ENCODE measurements around the gene CTNNA3.

Gene CTNNA3

DNA sequence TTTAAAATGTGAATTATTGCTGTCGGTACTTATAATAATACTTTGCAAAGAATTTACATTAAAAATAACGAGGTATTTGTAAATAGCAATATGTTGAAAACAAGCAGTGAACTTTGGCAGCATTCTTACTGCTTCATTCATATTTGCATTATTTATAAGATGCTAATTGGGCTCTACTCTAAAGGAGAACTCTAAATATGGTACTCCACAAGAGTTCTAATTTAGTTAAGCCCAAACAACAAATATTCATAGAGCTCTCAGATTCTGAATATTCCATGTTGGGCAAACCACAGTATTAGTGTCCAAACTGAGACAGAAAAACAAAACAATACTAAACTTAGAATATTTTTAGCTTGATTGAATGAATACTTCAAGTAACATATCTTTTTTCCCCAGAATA, 1674.6 kb downstream of the CTNNA3 start:
- no peak for DNase-seq

- no peak for DNase-seq
Observed at GRCh38 chr10:66008221-66008620, 1687.8 kb downstream of the CTNNA3 start.

GRCh38 chr10:66006411-66006810, 1689.6 kb downstream of the CTNNA3 start:
- no peak for DNase-seq

DNA sequence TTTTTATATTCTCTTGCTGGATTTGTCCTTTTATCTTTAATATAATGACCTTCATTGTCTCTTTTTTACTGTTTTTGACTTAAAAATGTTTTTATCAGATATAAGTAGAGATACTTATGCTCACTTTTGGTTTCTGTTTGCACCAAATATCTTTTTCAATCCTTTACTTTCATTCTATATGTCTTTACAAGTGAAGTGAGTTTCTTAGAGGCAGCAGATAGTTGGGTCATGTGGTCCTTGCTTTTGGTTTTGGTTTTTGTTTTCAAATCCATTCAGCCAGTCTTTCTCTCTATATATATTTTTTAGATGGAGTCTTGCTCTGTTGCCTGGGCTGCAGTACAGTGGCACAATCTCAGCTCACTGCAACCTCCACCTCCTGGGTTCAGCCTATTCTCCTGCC, 1702.5 kb downstream of the CTNNA3 start:
- DNase-seq, result no peak

GRCh38 chr10:65968871-65969270, 1727.1 kb downstream of the CTNNA3 start:
- no peak for DNase-seq

DNA sequence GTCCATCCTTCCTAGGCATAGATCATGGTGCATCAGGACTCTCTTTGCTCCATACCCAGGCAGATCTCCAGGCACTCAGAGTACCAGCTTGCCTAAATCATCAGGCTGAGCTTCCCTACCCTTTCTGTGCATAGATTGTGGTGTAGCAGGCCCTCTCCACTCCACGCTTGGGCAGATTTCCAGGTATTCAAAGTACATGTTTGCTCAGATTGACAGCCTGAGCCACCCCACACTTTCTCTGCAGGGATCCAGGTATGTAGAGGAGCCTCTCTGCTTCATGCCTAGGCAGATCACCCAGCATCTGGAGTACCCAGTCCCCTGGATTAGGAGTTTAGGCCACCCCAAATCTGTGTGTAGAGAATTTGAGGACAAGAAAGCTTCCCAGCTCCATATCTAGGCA, 1727.6 kb downstream of the CTNNA3 start:
- DNase-seq, result no peak

GRCh38 chr10:65964205-65964604, 1731.8 kb downstream of the CTNNA3 start:
- no peak for DNase-seq

DNA sequence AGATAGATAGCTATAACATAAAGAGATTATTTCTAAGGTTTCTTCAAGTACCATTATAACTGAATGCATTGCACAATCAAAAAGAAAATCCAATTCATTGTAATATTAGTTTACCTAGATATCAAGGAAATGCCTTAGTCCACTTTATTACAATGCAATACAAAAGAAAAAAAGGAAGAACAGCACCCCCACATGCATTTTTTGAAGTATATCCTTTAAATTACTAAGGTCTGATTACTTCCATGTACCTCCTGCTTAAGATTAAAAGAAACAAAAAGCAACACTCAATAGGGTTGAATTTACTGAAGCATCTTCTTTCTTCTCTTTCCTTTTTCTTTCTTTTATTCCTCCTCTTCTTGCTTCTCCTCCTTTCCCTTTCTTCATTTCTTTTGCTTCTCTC, 1743.9 kb downstream of the CTNNA3 start:
- no peak for DNase-seq

GRCh38 chr10:65950075-65950474, 1745.9 kb downstream of the CTNNA3 start:
- DNase-seq, result no peak

DNA sequence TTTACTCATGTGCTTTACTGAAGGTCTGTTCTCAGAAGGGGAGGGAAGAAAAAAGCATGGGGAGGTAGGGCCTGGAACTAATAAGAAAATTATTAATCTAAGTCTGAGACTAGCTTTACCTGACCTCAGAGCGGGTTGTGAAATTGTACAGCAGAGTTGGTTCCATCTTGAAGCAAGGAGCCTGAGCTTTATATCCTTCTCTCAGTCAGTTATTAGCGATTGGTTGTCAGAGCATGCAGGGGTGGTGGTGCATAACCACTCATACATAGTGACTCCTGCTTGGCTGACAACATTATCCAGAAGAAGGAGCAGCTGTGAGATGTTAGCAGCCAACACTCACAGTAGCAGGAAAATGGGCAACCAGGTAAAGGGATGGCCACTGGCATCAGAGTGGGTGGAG, 1746.5 kb downstream of the CTNNA3 start:
- DNase-seq, result no peak

GRCh38 chr10:65945061-65945460, 1750.9 kb downstream of the CTNNA3 start:
- DNase-seq, result no peak

DNA sequence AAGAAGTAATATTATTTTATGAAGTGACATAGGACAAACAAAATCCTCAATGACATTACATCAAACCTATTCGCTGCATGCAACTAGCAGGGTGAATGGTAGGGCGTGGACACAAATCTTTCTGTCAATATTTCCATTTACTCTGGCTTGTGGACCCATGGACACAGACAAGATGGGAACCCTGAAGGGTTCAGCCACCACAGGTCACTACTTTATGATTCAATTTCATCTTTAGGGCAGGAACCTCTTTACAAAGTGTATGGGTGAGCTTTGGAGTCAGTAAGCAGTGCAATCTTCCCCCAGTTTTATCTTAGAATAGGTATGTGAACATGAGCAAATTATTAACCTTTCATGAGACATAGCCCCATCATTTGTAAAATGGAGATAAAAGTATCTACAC, 1752.5 kb downstream of the CTNNA3 start:
- no peak for DNase-seq

GRCh38 chr10:65940816-65941662, 1755.0 kb downstream of the CTNNA3 start:
- no peak for DNase-seq

GRCh38 chr10:65940105-65940504, 1755.9 kb downstream of the CTNNA3 start:
- no peak for DNase-seq

DNA sequence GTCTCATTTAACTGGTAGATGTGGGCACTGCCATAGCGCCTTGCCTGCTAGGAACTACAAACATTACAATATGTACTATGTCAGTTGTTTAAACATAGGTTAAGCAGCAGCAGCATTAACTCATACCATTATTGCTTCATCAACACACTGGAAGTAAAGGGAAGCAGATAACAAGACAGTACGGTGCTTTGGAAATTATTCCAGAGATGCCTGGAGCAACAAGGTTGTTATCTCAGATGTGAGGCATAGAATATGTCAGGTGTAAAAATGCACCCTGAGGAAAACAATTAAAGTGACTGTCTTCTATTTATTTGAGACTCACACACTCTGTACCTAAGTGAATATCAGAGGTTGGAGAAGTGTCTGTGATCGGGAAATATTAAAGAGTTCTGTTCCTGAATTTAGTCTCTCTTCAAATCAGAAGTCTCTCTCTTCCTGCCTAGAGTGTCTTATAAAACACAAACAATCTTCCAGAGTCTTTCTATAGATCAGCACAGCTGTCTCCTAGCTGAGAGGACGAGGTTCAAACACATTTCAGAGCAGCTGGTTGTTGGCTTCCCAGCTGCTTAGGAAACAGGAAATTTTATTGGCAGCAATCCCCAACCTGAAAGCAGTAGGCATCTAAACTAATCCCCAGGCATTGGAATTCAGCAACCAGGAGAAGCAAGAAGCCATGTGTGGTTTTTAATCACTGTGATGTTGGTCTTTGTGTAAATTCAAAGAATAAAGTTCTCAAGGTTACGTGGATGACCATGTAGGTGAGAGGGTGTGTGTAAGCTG, 1764.5 kb downstream of the CTNNA3 start:
- no peak for DNase-seq

DNA sequence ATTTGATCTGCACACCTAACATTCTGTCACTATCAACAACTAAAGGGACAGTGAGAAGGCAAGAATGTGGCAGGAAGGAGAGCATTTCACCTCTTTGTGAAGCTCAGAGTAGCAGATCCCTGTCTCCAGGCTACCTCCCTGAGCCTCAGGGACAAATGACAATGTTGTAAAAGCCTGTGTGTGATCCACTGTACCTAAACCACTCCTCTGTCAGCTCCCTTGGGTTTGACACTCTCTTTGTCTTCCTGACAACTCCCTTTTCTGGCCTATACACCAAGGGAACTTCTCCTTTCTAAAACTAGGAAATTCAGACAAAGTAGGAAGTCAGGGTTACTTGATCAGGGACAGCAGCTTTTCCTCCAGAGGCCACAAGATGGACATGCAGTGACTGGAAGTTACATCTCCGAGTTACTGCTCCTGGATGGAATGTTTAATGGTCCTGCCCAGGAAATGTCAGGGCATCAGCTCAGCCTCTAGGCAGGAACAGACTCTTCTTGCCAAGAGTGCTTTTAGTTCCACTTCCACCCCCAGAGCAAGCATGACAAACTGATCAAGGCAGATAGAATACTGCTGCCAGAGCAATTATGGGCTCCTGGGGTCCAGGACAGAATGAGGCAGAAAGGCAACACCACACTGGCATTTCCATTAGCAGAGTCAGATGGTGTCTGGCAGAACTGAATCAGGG, 1784.7 kb downstream of the CTNNA3 start:
- no peak for DNase-seq

DNA sequence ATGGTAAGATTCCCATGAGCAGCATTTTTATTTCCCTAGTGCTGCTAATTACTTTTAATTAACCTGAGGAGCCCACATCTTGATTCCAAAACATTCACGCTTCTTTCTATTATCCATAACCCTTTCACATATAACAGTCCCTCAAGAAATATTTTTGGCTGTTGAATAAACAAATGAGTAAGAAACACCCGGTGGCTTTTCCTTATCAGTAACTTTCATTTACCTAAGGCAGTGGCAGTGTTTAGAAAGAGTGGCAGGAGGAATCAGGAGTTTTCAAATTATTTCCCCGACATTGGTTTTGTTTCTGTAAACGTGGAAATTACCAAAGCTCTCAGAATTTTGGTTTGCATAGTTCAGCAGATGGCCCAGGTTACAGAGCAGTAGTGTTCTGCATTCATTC, 1785.8 kb downstream of the CTNNA3 start:
- no peak for DNase-seq

- DNase-seq, result no peak
Observed at GRCh38 chr10:65907199-65907712, 1788.7 kb downstream of the CTNNA3 start.

- DNase-seq, result no peak
Observed at GRCh38 chr10:65903620-65904019, 1792.4 kb downstream of the CTNNA3 start.

DNA sequence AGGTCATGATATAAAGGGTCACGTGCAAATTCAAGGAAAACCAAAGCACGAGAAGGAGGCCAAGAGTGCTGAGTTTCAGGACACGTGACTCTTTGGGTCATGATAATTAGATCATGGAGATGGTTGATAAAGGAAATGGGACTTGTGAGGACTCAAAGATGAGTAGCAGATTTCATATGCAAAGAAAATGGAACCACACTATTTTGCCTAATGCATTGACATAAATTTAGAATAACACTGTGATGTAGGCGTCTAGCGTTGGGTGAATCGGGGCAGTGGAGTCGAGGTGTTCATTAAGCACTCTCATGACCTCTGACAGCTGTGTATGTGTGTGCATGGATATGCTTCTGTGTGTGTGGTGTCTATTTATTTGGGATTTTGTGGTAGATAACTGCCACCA, 1795.7 kb downstream of the CTNNA3 start:
- no peak for DNase-seq

DNA sequence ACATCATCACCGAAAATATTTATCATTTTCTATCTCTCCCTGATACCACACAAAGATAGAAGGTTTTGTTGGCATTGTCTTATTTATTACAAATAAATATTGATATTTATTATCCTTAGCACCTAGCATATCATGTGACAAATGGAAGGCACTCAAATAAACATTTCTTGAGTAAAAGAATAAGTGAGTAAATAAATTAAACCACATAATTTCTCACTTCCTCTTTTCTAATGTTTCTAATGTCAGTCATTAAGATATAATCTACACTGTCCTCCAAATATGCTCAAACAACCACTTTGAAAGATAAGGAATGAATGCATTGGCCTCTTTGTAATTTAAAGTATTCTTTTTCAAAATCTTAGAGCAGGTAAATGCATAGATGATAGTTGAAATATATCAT, 1797.9 kb downstream of the CTNNA3 start:
- no peak for DNase-seq

DNA sequence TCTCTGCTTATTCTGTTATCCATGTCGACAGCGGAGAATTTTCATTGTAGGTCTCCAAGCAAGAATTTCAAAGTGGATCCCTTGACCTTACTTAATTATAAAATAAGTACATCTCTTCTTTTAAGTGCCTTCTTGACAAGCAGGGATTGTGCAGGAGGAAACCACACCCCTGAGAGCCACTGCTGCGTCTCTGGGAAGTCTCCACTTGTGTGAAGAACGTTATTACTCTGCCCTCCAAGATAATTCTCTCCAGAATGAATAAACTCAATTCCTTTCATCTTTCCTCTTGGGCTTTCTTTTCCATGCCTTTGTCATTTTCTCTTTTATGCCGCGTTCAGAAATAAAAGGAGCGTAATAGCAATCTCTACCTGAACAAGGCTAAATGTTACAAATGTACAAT, 1801.0 kb downstream of the CTNNA3 start:
- DNase-seq, result no peak

DNA sequence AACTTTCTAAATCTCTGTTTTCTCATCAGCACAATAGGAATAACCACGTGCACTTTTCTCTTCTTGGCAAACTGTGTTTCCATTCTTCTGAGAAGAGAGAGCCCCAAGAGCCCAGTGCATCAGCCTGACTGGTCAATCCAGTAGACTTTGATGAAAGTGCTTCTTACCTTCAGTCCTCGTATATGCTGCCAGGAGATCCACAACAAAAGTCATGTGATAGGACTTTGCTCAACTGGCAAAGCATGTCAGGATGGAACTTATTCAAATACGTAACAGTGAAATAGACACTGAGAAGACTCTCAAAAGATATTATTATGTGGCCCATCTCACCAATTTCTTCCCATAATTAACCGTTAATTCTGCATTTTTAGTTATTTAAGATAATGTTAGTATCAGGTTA, 1801.6 kb downstream of the CTNNA3 start:
- no peak for DNase-seq

- no peak for DNase-seq
Observed at GRCh38 chr10:65893676-65894075, 1802.3 kb downstream of the CTNNA3 start.
